SU-DHL-6 (cell line): ENCODE results near the gene GJB1.

ENCODE experiments used
- H2AFZ ChIP-seq: fragments of 200-600 bp; sonication (generic); 2 replicates; pipeline ENCODE4 v1.6.1; 2014; ENCODE audit warnings: low read depth, mild to moderate bottlenecking, moderate library complexity, mixed read lengths, antibody characterized with exemption, low read length; ENCODE audit not compliant: severe bottlenecking
- H3F3A ChIP-seq: fragments of 200-600 bp; shearing (Covaris generic); 2 replicates; pipeline ENCODE4 v1.6.0; 2016; ENCODE audit warnings: antibody characterized with exemption, mild to moderate bottlenecking; ENCODE audit not compliant: insufficient read depth
- H3K27ac ChIP-seq: fragments of 200-600 bp; sonication (generic); 2 replicates; pipeline ENCODE4 v1.5.1; 2016; ENCODE audit warnings: low read depth, mild to moderate bottlenecking, low read length, moderate library complexity, mixed read lengths
- H3K27me3 ChIP-seq: fragments of 200-600 bp; sonication (generic), shearing (Covaris generic); 2 replicates; pipeline ENCODE4 v1.6.0; 2014; ENCODE audit warnings: mild to moderate bottlenecking, low read length
- H3K36me3 ChIP-seq: fragments of 200-600 bp; sonication (generic); 2 replicates; pipeline ENCODE4 v1.6.1; 2014; ENCODE audit warnings: mild to moderate bottlenecking, low read length, mixed read lengths
- H3K4me2 ChIP-seq: fragments of 300-600, 200-600 bp; shearing (Covaris generic), sonication (generic); 2 replicates; pipeline ENCODE4 v1.6.0; 2014; ENCODE audit warnings: low read length, low read depth, mild to moderate bottlenecking; ENCODE audit not compliant: poor library complexity, severe bottlenecking
- H3K4me3 ChIP-seq: fragments of 200-600 bp; sonication (generic); 2 replicates; pipeline ENCODE4 v1.5.1; 2014; ENCODE audit warnings: antibody characterized with exemption, low read length, mild to moderate bottlenecking, mixed read lengths; ENCODE audit not compliant: insufficient read depth, poor library complexity, severe bottlenecking
- H3K79me2 ChIP-seq: fragments of 200-600 bp; sonication (generic); 2 replicates; pipeline ENCODE4 v1.6.1; 2014; ENCODE audit warnings: mild to moderate bottlenecking, low read length, moderate library complexity; ENCODE audit not compliant: insufficient read depth
- H3K9ac ChIP-seq: fragments of 200-600 bp; sonication (generic); 2 replicates; pipeline ENCODE4 v1.7.0; 2014; ENCODE audit warnings: mild to moderate bottlenecking, low read length
- H3K9me2 ChIP-seq: fragments of 200-600 bp; sonication (generic); replicated peaks from 2 replicates; pipeline ENCODE4 v1.6.1; 2014; ENCODE audit warnings: low read length; ENCODE audit not compliant: insufficient read depth
- H3K9me3 ChIP-seq: fragments of 200-600 bp; sonication (generic); 2 replicates; pipeline ENCODE4 v1.6.1; 2014; ENCODE audit warnings: low read length, mixed read lengths; ENCODE audit not compliant: insufficient read depth
- H4K20me1 ChIP-seq: fragments of 200-600 bp; sonication (generic); 2 replicates; pipeline ENCODE4 v1.6.1; 2014; ENCODE audit warnings: low read depth, mild to moderate bottlenecking, antibody characterized with exemption, low read length, moderate library complexity, mixed read lengths
- EZH2phosphoT487 ChIP-seq: fragments of 200-600 bp; sonication (generic), shearing (Covaris generic); conservative IDR thresholded peaks from 2 replicates; pipeline ENCODE4 v1.6.1; 2018; ENCODE audit warnings: mild to moderate bottlenecking, antibody characterized with exemption, low read length, moderate library complexity, mixed read lengths
- TF ChIP-seq, protein P1 (sequence below): fragments of 200-600 bp; sonication (generic); IDR thresholded peaks from one replicate; pipeline ENCODE4 v1.5.1; 2017; ENCODE audit warnings: antibody characterized with exemption, mild to moderate bottlenecking, low read length, moderate library complexity; ENCODE audit not compliant: insufficient read depth, poor library complexity, severe bottlenecking

Gene GJB1

DNA sequence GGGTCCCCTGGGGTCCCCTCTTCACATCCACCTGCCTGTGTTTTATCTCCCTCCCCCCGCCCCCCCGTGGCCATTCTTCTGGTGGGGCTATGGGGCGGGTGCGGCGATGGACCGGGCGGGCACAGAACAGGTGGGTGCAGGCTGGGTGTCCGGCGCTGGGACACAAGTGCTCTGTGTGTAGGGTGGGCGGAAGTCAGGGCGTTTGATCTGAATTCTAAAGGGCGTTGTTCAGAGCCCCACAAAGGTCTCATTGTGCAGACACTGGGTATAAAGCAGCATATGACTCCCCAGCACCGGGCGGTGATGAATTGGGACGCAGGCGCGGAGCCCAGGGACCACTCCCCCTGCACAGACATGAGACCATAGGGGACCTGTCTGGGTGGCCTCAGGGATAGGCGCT is at the start of gene GJB1:
Gene GJB1, plus strand, starts transcription at position 296 of the 400 bp plus-strand sequence. CDS start 484 bp downstream, outside the sequence.
- H3K4me2 ChIP-seq = no peak within 1 kb of the TSS
- no peak within 1 kb of the TSS for H3K4me3 ChIP-seq
- H3K9ac ChIP-seq = no peak within 1 kb of the TSS

DNA sequence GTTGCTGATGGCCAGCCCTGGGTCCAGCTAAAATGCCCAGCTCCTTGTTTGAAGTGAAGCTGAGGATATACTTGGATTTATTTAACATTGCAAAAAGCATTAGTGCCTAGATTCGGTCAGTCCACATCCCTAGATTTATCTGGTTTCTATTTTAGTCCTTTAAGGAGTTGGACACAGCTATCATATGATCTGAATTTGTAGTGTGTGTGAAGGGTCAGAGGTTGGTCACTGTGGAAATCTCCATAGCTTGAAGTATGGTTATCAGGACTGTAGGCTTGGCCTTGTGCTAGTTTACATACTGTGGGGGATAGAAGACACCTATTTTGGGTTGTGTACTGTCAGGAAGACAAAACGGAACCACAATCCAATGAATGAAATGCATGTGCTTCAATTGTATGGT is 49.6 kb upstream of the GJB1 start:
- H3K36me3 ChIP-seq = no peaks in the 10 kb centered on the region

More for the DNA sequence above, at the start of gene GJB1:
- H3K36me3 ChIP-seq = no peaks in the 10 kb centered on the region
- no peaks in the 10 kb centered on the region for H3K9me2 ChIP-seq
- H3K9me3 ChIP-seq = no peaks in the 10 kb centered on the region
- H3F3A ChIP-seq = no peaks in the 10 kb centered on the region
- H3K79me2 ChIP-seq = no peaks in the 10 kb centered on the region
- no peak within 1 kb of the TSS for H3K27ac ChIP-seq
- no peak for TF ChIP-seq EZH2phosphoT487
- TF ChIP-seq, protein P1, sequence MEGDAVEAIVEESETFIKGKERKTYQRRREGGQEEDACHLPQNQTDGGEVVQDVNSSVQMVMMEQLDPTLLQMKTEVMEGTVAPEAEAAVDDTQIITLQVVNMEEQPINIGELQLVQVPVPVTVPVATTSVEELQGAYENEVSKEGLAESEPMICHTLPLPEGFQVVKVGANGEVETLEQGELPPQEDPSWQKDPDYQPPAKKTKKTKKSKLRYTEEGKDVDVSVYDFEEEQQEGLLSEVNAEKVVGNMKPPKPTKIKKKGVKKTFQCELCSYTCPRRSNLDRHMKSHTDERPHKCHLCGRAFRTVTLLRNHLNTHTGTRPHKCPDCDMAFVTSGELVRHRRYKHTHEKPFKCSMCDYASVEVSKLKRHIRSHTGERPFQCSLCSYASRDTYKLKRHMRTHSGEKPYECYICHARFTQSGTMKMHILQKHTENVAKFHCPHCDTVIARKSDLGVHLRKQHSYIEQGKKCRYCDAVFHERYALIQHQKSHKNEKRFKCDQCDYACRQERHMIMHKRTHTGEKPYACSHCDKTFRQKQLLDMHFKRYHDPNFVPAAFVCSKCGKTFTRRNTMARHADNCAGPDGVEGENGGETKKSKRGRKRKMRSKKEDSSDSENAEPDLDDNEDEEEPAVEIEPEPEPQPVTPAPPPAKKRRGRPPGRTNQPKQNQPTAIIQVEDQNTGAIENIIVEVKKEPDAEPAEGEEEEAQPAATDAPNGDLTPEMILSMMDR = no peak
- H4K20me1 ChIP-seq = no peaks in the 10 kb centered on the region
- H3K27me3 ChIP-seq = no peaks in the 10 kb centered on the region
- no peak within 1 kb of the TSS for H2AFZ ChIP-seq

DNA sequence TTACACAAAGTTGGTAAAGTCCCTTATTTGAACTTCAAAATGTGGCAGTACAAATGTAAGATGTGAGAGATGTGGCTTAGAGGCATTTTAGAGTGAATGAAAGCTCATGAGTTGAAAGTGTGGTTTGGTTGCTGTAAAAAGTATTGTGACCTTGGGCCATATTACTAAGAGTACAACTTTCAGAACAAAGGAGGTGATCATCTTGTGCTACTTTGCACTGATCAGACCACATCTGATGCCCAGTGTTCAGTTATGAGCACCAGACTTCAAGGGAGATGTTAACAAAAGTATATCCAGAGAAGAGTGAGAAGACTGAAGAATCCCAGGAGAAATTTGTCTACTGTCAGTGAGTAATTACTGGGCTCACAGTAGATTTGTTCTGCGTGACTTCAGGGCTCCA is 48.2 kb upstream of the GJB1 start:
- Histone ChIP-seq H3K27ac (no peak overlapping the region), H3K36me3 (no peaks in the 10 kb centered on the region), H4K20me1 (no peaks in the 10 kb centered on the region), H3K9ac (no peak overlapping the region), H3K4me2 (no peak overlapping the region), H3K4me3 (no peak overlapping the region), H3K27me3 (no peaks in the 10 kb centered on the region), H3F3A (no peaks in the 10 kb centered on the region), H3K9me3 (no peaks in the 10 kb centered on the region), H2AFZ (no peak overlapping the region), H3K9me2 (no peaks in the 10 kb centered on the region), H3K79me2 (no peaks in the 10 kb centered on the region)
- no peak for TF ChIP-seq EZH2phosphoT487
- TF ChIP-seq, protein P1 = no peak

More for the DNA sequence above, 49.6 kb upstream of the GJB1 start:
- Histone ChIP-seq H2AFZ (no peak overlapping the region), H3K4me2 (no peak overlapping the region), H3K9me2 (no peaks in the 10 kb centered on the region), H3K79me2 (no peaks in the 10 kb centered on the region), H3K4me3 (no peak overlapping the region), H3K9me3 (no peaks in the 10 kb centered on the region), H3K27ac (no peak overlapping the region), H3K9ac (no peak overlapping the region), H3K27me3 (no peaks in the 10 kb centered on the region), H3F3A (no peaks in the 10 kb centered on the region), H4K20me1 (no peaks in the 10 kb centered on the region)
- TF ChIP-seq, protein P1 = no peak
- TF ChIP-seq EZH2phosphoT487 = no peak

DNA sequence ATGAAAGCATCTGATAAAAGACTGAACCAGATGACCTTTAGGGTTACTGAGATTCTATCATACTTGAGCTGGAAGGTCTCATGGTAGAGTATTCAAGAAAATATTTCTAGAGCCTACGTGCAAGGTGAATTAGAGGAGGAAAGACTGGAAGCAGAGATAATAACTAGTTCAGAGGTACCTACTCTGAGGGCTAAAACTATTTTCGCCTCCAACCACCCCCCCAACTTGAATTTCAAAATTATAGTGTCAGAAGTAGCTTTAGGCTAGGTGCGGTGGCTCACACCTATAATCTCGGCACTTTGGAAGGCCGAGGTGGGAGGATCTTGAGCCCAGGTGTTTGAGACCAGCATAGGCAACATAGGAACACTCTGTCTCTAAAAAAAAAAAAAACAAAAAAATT is 47.5 kb upstream of the GJB1 start:
- Histone ChIP-seq H3F3A (peaks cover 6% of the 10 kb centered on the region; the same call in 1 of the 2 replicates), H3K9ac (no peak overlapping the region), H3K9me3 (no peaks in the 10 kb centered on the region), H4K20me1 (no peaks in the 10 kb centered on the region), H2AFZ (no peak overlapping the region), H3K79me2 (no peaks in the 10 kb centered on the region), H3K27ac (no peak overlapping the region), H3K36me3 (no peaks in the 10 kb centered on the region), H3K27me3 (no peaks in the 10 kb centered on the region), H3K9me2 (no peaks in the 10 kb centered on the region), H3K4me2 (no peak overlapping the region), H3K4me3 (no peak overlapping the region)
- TF ChIP-seq, protein P1 = no peak
- no peak for TF ChIP-seq EZH2phosphoT487
